ENCODE measurements around the gene ZNF362.

DNA sequence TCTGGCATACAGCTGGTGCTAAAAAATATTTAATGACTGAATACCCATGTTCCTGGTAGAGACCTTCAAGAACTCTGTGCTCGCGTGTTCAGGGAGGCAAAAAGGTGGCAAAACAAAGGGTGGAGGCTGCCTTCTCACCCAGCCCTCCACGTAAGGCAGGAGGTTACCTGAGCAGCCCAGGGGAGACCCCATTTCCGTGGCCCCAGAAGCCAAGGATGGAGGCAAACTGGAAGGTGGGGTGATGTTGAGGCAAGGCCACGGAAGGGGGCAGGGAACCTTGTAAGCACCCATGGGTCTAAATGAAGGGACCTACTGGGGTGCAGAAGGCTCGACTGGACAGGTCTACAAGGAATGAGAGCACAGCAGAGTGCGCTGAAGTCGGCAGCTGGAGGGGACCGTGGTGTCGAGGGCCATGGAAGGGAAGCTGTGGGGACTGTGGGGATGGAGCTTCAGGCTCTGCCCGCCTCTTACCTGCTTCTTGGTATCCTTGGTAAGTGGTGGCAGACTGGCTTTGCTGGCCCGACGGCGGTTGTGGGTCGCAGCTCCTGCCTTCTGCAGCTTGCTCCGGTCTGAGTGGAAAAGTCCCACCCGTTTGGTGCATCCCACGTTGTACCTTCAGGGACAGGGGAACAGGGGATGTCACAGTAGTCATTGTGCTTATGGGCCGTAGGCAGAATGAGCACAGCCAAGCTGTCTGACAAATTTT is 73.5 kb downstream of the ZNF362 start:
- no peak for TF ChIP-seq POLR2AphosphoS5 (IDR thresholded peaks at IDR 0.05; ENCODE audit: low read depth)
- TF ChIP-seq CTCF (IDR thresholded peaks at IDR 0.05; ENCODE audit: insufficient read depth, low read length): no peak
- TF ChIP-seq, protein P1, sequence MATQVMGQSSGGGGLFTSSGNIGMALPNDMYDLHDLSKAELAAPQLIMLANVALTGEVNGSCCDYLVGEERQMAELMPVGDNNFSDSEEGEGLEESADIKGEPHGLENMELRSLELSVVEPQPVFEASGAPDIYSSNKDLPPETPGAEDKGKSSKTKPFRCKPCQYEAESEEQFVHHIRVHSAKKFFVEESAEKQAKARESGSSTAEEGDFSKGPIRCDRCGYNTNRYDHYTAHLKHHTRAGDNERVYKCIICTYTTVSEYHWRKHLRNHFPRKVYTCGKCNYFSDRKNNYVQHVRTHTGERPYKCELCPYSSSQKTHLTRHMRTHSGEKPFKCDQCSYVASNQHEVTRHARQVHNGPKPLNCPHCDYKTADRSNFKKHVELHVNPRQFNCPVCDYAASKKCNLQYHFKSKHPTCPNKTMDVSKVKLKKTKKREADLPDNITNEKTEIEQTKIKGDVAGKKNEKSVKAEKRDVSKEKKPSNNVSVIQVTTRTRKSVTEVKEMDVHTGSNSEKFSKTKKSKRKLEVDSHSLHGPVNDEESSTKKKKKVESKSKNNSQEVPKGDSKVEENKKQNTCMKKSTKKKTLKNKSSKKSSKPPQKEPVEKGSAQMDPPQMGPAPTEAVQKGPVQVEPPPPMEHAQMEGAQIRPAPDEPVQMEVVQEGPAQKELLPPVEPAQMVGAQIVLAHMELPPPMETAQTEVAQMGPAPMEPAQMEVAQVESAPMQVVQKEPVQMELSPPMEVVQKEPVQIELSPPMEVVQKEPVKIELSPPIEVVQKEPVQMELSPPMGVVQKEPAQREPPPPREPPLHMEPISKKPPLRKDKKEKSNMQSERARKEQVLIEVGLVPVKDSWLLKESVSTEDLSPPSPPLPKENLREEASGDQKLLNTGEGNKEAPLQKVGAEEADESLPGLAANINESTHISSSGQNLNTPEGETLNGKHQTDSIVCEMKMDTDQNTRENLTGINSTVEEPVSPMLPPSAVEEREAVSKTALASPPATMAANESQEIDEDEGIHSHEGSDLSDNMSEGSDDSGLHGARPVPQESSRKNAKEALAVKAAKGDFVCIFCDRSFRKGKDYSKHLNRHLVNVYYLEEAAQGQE (IDR thresholded peaks at IDR 0.05; ENCODE audit: insufficient replicate concordance, low read depth): no peak

Measured in HL-60 (cell line).